ENCODE data around the gene TMEM143. TPM values are rescaled to one million over a fixed set of nuclear protein-coding genes. Genes with fewer than 3 reads are reported as not detected.

Gene TMEM143
- total and polyA plus RNA-seq, 2 donors (not counting 3 experiments of a cell fraction or from before 2014, with no cell fraction given), result 5.4 to 7.3 TPM

GRCh38 chr19:48364598-48365348, 1.0 kb upstream of the TMEM143 start:
- dilution Hi-C loops (cut with MboI; ENCODE audit: extremely low pct_ligation_motif_present, low sequenced_read_pairs), result no loop called here
- TSS peak; percentile 80 for BruUV-seq (replicated peaks)
- Histone ChIP-seq H3K4me2 (ENCODE audit: insufficient read depth, low read length) (peak overlapping the region; percentile 42), H3K27ac (ENCODE audit: insufficient read depth, low read depth, low read length) (peak overlapping the region; percentile 6), H3K79me2 (ENCODE audit: control insufficient read depth, insufficient read depth, low read length) (no peaks in the 10 kb centered on the region), H4K20me1 (replicated peaks; ENCODE audit: control insufficient read depth, extremely low read depth, insufficient read depth, low read length) (no peaks in the 10 kb centered on the region), H3K36me3 (ENCODE audit: control insufficient read depth in 2 of 2, extremely low read depth in 1 of 2, insufficient read depth in 2 of 2, low read length in 2 of 2) (no peaks in the 10 kb centered on the region), H3K27me3 (ENCODE audit: control insufficient read depth in 2 of 2, insufficient read depth in 2 of 2, low read length in 2 of 2) (no peaks in the 10 kb centered on the region), H2AFZ (ENCODE audit: low read depth, low read length) (peak overlapping the region; percentile 73), H3K4me3 (replicated peaks in 1 of 3; ENCODE audit: insufficient read depth in 1 of 3, low read depth in 1 of 3, low read length in 3 of 3) (peak overlapping the region in 1 of 3 experiments; percentile 24), H3K4me1 (ENCODE audit: control insufficient read depth, extremely low read depth, insufficient read depth, low read length) (peaks cover 8% of the 10 kb centered on the region), H3K9ac (replicated peaks; ENCODE audit: extremely low read depth, insufficient read depth, low read length) (no peak overlapping the region), H3K9me3 (replicated peaks; ENCODE audit: control insufficient read depth, insufficient read depth, low read length) (no peaks in the 10 kb centered on the region), H3K9me1 (replicated peaks; ENCODE audit: control insufficient read depth, extremely low read depth, insufficient read depth, low read length) (no peaks in the 10 kb centered on the region)
- CTCF ChIA-PET, result interaction anchor here (1.3 to 4.5 kb wide), 5 partner anchors 14 to 51 kb away, joined by 3 to 29 read pairs (median 20); partner anchors contain the start of gene KDELR1
- TF ChIP-seq MAX (IDR thresholded peaks at IDR 0.05; ENCODE audit: insufficient read depth, insufficient read length) (no peak), MYC (IDR thresholded peaks at IDR 0.05; ENCODE audit: low read depth, low read length) (no peak), EZH2 (IDR thresholded peaks at IDR 0.05; ENCODE audit: borderline replicate concordance, low read depth, low read length, severe bottlenecking) (no peak), FOS (IDR thresholded peaks at IDR 0.05; ENCODE audit: borderline replicate concordance, insufficient read depth, low read length) (no peak), JUN (IDR thresholded peaks at IDR 0.05; ENCODE audit: borderline replicate concordance, insufficient read depth, insufficient read length, low read depth) (no peak), POLR2A (IDR thresholded peaks at IDR 0.05; ENCODE audit: low read depth, low read length) (no peak), CTCF (IDR thresholded peaks at IDR 0.05; ENCODE audit: extremely low read depth in 1 of 2, insufficient read depth in 1 of 2, low read depth in 1 of 2, low read length in 2 of 2) (no peak), GATA2 (IDR thresholded peaks at IDR 0.05; ENCODE audit: insufficient read depth, insufficient read length, low read depth, low read length) (no peak), POLR2AphosphoS5 (IDR thresholded peaks at IDR 0.05; ENCODE audit: insufficient read depth, low read depth, low read length) (no peak)
- FAIRE-seq (no peak), DNase-seq (ENCODE audit: low read depth, low spot score) (no peak)
- POLR2A ChIA-PET, result interaction anchor here (0.6 to 1.3 kb wide), 2 partner anchors 35 to 295 kb away, joined by 4 read pairs; no protein-coding TSS in a partner anchor
- intact Hi-C loops (cut with micrococcal nuclease), result loop anchor here (1.0 to 2.0 kb wide), 3 partner anchors 27 to 81 kb away; partner anchors contain the start of genes GRWD1 and KDELR1
